Naive thymus-derived CD4-positive, alpha-beta T cell (primary cell): ENCODE data around the gene PROB1. TPM values are rescaled to one million over a fixed set of nuclear protein-coding genes. Genes with fewer than 3 reads are reported as not detected.

Experiments used
- ATAC-seq: fragments of 150-1000 bp; cut with Tn5 transposase; 2 replicates; pipeline ENCODE4 v1.10.0; 2021; ENCODE audit warnings: mild to moderate bottlenecking, moderate library complexity
- CTCF ChIA-PET: fragments of 350-600 bp; sonication (Branson Sonifier 250); formaldehyde crosslinking; loops from one replicate; lab custom pipeline; 2021; ENCODE audit warnings: antibody characterized with exemption; lab: Charles Lee
- POLR2A ChIA-PET: fragments of 350-600 bp; sonication (Branson Sonifier 250); formaldehyde crosslinking; loops from one replicate; lab custom pipeline; 2021; ENCODE audit warnings: antibody characterized with exemption, inconsistent platforms; lab: Charles Lee
- DNase-seq, 9 donors: peaks; one replicate each; pipeline versions ENCODE4 v3.0.0 to v3.0.0-alpha.2; 2020 to 2022; ENCODE audit warnings: mixed read lengths in 1 of 9
- H3K27ac ChIP-seq: one replicate; pipeline ENCODE4 v1.7.0; 2013; ENCODE audit warnings: mild to moderate bottlenecking, low read depth, low read length, moderate library complexity
- H3K27me3 ChIP-seq, 2 donors: one replicate each; pipeline ENCODE4 v1.7.0; 2013; ENCODE audit warnings: low read length in 2 of 2, mild to moderate bottlenecking in 2 of 2, moderate library complexity in 2 of 2; ENCODE audit not compliant: control insufficient read depth in 2 of 2, insufficient read depth in 2 of 2
- H3K36me3 ChIP-seq, 3 experiments: 1 replicate in 2 of 3; 2 replicates in 1 of 3; pipeline ENCODE4 v1.7.0; 2013; ENCODE audit warnings: low read length in 3 of 3, mild to moderate bottlenecking in 3 of 3, moderate library complexity in 1 of 3; ENCODE audit not compliant: insufficient read depth in 3 of 3, control insufficient read depth in 2 of 3
- H3K4me1 ChIP-seq, 2 donors: one replicate each; pipeline ENCODE4 v1.7.0; 2013; ENCODE audit warnings: low read length in 2 of 2, mild to moderate bottlenecking in 2 of 2, moderate library complexity in 1 of 2; ENCODE audit not compliant: control insufficient read depth in 2 of 2, insufficient read depth in 2 of 2
- H3K4me3 ChIP-seq: 2 replicates; pipeline ENCODE4 v1.7.0; 2013; ENCODE audit warnings: mild to moderate bottlenecking, low read length
- H3K9me3 ChIP-seq, 3 experiments: 1 replicate in 2 of 3; 2 replicates in 1 of 3; pipeline ENCODE4 v1.7.0; 2013; ENCODE audit warnings: low read length in 3 of 3; ENCODE audit not compliant: control insufficient read depth in 2 of 3
- H3K27ac Mint-ChIP-seq, 9 donors: one replicate each; pipeline ENCODE4 v1.8.0; 2020 to 2022; ENCODE audit warnings: mixed read lengths in 9 of 9, mild to moderate bottlenecking in 8 of 9, moderate library complexity in 5 of 9, inconsistent platforms in 2 of 9
- H3K27me3 Mint-ChIP-seq, 5 donors: one replicate each; pipeline ENCODE4 v1.8.0; 2021 to 2022; ENCODE audit warnings: mixed read lengths in 5 of 5, mild to moderate bottlenecking in 1 of 5
- H3K36me3 Mint-ChIP-seq, 5 donors: one replicate each; pipeline ENCODE4 v1.8.0; 2020 to 2022; ENCODE audit warnings: mixed read lengths in 5 of 5, mild to moderate bottlenecking in 3 of 5, inconsistent platforms in 1 of 5
- H3K4me1 Mint-ChIP-seq, 7 donors: one replicate each; pipeline ENCODE4 v1.8.0; 2020 to 2022; ENCODE audit warnings: mixed read lengths in 7 of 7, mild to moderate bottlenecking in 3 of 7, inconsistent platforms in 1 of 7
- H3K4me3 Mint-ChIP-seq, 10 donors: one replicate each; pipeline ENCODE4 v1.8.0; 2020 to 2022; ENCODE audit warnings: mild to moderate bottlenecking in 10 of 10, mixed read lengths in 10 of 10, moderate library complexity in 6 of 10, inconsistent platforms in 2 of 10
- H3K9me3 Mint-ChIP-seq, 11 donors: one replicate each; pipeline ENCODE4 v1.8.0; 2020 to 2022; ENCODE audit warnings: mixed read lengths in 11 of 11, mild to moderate bottlenecking in 4 of 11, inconsistent platforms in 1 of 11, moderate library complexity in 1 of 11
- intact Hi-C, 2 donors: fragments of 100-400 bp; cut with micrococcal nuclease; formaldehyde crosslinking; loops; one replicate each; pipeline ENCODE4 v1.15.1; 2023
- polyA plus RNA-seq, 2 donors: library from polyadenylated mRNA; unstranded; fragments of 300-500 nt; fragmentation: Illumina TruSeq; gene quantifications; one replicate each; pipeline ENCODE4 v1.2.3, GENCODE V29; 2021
- total RNA-seq, 6 experiments: library from RNA in 5 of 6; stranded (reverse) in 5 of 6; gene quantifications; 1 replicate in 5 of 6; 2 replicates in 1 of 6; pipeline ENCODE4 v1.2.3 and lab custom pipeline; 2021 to 2026

PROB1 gene
- total and polyA plus RNA-seq, 7 experiments from 2014 or later = 0.26 to 4.9 (median 0.86) TPM; not detected in 1

DNA sequence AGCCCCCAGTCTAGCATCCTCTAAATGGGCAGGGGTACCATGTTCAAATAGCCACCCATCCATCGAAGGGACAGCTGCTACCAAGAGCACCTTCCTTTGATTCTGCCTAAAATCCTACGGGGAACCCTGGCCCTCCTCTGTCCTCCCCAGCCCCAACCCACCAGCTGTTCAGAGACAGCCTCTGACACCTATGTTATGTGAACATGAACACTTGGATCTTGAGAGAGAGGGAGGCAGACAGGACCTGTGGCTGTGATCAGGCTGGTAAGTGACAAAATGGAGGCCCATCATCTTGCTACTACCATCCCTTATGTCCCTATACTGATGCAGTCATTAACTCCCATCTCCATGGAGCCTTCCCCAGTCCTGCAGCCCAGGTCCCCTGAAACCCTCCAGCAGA lies 20.0 kb downstream of the PROB1 start:
- Histone ChIP-seq H3K27ac (no peak overlapping the region), H3K4me1 (no peaks in the 10 kb centered on the region), H3K4me3 (no peak overlapping the region), H3K9me3 (no peaks in the 10 kb centered on the region), H3K27me3 (no peaks in the 10 kb centered on the region), H3K36me3 (peaks cover 0 to 19% (median 4%) of the 10 kb centered on the region in 3 experiments)
- Mint-ChIP-seq H3K36me3 (peaks cover 0 to 22% (median 19%) of the 10 kb centered on the region in 5 donors), H3K4me1 (peaks cover 0 to 24% (median 0%) of the 10 kb centered on the region in 7 donors), H3K4me3 (no peak overlapping the region), H3K27me3 (no peaks in the 10 kb centered on the region), H3K9me3 (no peaks in the 10 kb centered on the region), H3K27ac (peak overlapping the region in 2 of 9 donors; percentile 10 to 56)
- CTCF ChIA-PET = interaction anchor here (0.9 kb wide), 1 partner anchor 20 kb away, joined by 3 read pairs; no protein-coding TSS in a partner anchor
- DNase-seq = peak in 1 of 9 donors; percentile 13
- intact Hi-C loops = no loop called here
- POLR2A ChIA-PET = interaction anchor here (0.9 kb wide), 1 partner anchor 10 kb away, joined by 4 read pairs; no protein-coding TSS in a partner anchor
- no peak for ATAC-seq

DNA sequence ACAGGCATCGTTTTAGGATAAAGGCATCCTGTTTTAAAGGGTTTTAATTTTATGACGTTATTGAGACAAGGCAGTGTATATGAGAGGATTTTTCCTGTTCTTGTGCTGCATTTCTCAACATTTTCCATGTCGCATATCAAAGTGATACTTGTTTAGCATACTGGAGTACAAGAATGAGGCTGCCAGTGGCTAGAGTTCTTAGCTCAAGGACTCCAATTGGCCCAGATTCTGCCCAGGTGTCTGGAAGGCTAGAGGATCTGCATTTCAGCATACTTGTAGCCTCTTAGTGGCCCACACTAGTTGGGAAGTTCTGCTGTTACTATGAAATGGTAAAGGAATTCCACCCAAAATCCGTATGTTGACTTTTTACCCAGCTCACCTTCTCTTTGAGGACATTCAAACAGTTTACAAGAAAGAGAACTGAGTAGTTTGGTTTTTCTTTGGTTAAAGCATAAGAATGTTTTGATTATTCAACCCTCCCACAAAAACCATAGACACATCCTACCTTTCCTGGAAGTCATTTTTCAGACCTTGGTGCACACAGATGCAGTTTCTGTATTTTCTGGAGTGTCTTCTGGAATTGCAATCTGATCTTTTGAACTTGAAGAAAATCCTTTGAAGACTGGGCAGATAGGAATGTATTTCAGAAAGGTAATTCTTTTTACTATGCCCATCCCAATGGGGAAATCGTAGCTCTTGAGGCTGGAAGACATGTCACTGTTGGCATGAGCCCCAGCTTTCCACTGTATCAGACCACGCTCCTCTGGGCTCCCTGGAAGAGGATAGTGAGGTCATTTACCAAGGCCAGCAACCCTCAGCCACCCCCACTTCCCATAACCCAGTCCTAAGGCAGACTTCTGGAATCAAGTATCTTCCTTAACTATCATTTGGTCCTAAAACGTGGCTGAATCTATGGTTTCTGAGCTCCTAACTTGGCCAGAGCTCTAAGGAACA lies 23.1 kb downstream of the PROB1 start:
- Mint-ChIP-seq H3K4me1 (peaks cover 0 to 17% (median 0%) of the 10 kb centered on the region in 7 donors), H3K27me3 (no peaks in the 10 kb centered on the region), H3K36me3 (peaks cover 0 to 24% (median 17%) of the 10 kb centered on the region in 5 donors), H3K9me3 (no peaks in the 10 kb centered on the region), H3K4me3 (peak overlapping the region in 1 of 10 donors; percentile 44), H3K27ac (peak overlapping the region in 3 of 9 donors; percentile 30 to 59 (median 54))
- H3K27ac ChIP-seq = no peak overlapping the region
- no peaks in the 10 kb centered on the region for H3K4me1 ChIP-seq
- H3K27me3 ChIP-seq = no peaks in the 10 kb centered on the region
- ChIA-PET POLR2A (no interaction called here), CTCF (no interaction called here)
- no peak for DNase-seq
- peaks cover 0 to 33% (median 4%) of the 10 kb centered on the region in 3 experiments for H3K36me3 ChIP-seq
- H3K4me3 ChIP-seq = no peak overlapping the region
- ATAC-seq = no peak
- intact Hi-C loops = no loop called here
- H3K9me3 ChIP-seq = no peaks in the 10 kb centered on the region

DNA sequence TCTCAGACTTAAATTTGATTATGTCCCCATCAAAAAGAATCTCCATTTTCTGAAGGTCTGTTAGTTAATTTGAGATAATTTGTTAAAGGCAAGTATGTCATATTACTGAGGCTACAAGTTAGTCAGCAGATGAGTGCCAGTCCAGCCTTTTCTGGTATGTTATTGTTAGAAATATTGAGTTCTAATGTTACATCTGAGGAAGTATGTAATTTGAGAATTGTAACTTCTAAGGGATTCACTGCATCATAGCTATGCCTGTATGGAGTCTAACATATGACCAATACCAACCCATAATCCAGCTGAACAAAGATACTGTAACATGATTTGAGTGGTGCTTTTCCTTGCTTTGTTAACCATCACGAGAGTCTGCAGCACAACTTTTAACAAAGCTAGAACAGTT lies 25.7 kb downstream of the PROB1 start:
- Histone ChIP-seq H3K36me3 (peaks cover 0 to 56% (median 15%) of the 10 kb centered on the region in 3 experiments), H3K27me3 (no peaks in the 10 kb centered on the region), H3K27ac (no peak overlapping the region), H3K9me3 (no peaks in the 10 kb centered on the region), H3K4me1 (no peaks in the 10 kb centered on the region), H3K4me3 (no peak overlapping the region)
- ChIA-PET CTCF (no interaction called here), POLR2A (no interaction called here)
- intact Hi-C loops = no loop called here
- Mint-ChIP-seq H3K4me3 (no peak overlapping the region), H3K27ac (peak overlapping the region in 1 of 9 donors; percentile 5), H3K4me1 (peaks cover 0 to 15% (median 0%) of the 10 kb centered on the region in 7 donors), H3K36me3 (peaks cover 0 to 34% (median 22%) of the 10 kb centered on the region in 5 donors), H3K27me3 (no peaks in the 10 kb centered on the region), H3K9me3 (peaks cover 0 to 2% (median 0%) of the 10 kb centered on the region in 11 donors)
- no peak for ATAC-seq
- no peak for DNase-seq

DNA sequence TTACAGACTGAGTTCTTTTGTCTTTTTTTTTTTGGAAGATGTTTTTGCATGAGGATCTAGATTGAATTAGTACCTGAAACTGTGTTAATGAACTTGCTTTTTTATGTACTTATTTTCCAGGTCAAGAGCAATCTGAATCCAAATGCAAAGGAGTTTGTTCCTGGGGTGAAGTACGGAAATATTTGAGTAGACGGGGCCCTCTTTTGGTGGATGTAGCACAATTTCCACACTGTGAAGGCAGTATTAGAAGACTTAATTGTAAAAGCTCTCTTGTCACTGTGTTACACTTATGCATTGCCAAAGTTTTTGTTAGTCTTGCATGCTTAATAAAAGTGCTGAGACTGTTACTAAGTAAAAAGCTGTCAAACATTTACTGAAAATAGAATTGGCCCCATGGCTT lies 26.3 kb downstream of the PROB1 start:
- CTCF ChIA-PET = interaction anchor here (0.6 to 0.7 kb wide), 3 partner anchors 168 to 727 kb away, joined by 3 to 4 read pairs (median 4); no protein-coding TSS in a partner anchor
- peaks cover 4 to 60% (median 20%) of the 10 kb centered on the region in 3 experiments for H3K36me3 ChIP-seq
- H3K4me1 Mint-ChIP-seq = peaks cover 0 to 15% (median 0%) of the 10 kb centered on the region in 7 donors

DNA sequence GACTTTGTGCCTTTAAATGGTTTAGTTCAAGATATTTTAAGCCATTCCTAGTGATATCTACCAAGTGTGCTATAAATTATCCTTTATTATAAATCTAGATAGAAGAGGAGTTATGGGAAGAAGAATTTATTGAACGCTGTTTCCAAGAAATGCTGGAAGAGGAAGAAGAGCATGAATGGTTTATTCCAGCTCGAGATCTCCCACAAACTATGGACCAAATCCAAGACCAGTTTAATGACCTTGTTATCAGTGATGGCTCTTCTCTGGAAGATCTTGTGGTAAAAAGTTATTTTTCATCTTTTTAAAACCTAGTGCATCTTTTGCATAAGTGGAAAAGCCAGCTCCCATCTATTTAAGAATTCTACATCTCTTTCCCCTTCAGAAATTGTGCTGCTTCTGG lies 30.4 kb downstream of the PROB1 start:
- Histone ChIP-seq H3K4me3 (no peak overlapping the region), H3K9me3 (no peaks in the 10 kb centered on the region), H3K27ac (no peak overlapping the region), H3K27me3 (no peaks in the 10 kb centered on the region), H3K4me1 (no peaks in the 10 kb centered on the region), H3K36me3 (peaks cover 7 to 48% (median 20%) of the 10 kb centered on the region in 3 experiments)
- peaks cover 4 to 15% (median 9%) of the 10 kb centered on the region in 7 donors for H3K4me1 Mint-ChIP-seq
- intact Hi-C loops = no loop called here
- H3K27me3 Mint-ChIP-seq = no peaks in the 10 kb centered on the region
- DNase-seq (no peak), ATAC-seq (no peak)
- no peak overlapping the region for H3K4me3 Mint-ChIP-seq
- H3K27ac Mint-ChIP-seq = peak overlapping the region in 1 of 9 donors; percentile 25
- peaks cover 0 to 2% (median 0%) of the 10 kb centered on the region in 11 donors for H3K9me3 Mint-ChIP-seq
- peaks cover 4 to 40% (median 21%) of the 10 kb centered on the region in 5 donors for H3K36me3 Mint-ChIP-seq
- POLR2A ChIA-PET = no interaction called here
- CTCF ChIA-PET = no interaction called here

More for the DNA sequence above, 26.3 kb downstream of the PROB1 start:
- H3K4me1 ChIP-seq = no peaks in the 10 kb centered on the region
- no peak overlapping the region for H3K27ac ChIP-seq
- peaks cover 4 to 39% (median 25%) of the 10 kb centered on the region in 5 donors for H3K36me3 Mint-ChIP-seq
- intact Hi-C loops = loop anchor here in 1 of 2 donors (1.0 kb wide), 1 partner anchor 80 kb away; no protein-coding TSS in a partner anchor
- H3K9me3 ChIP-seq = no peaks in the 10 kb centered on the region
- no peaks in the 10 kb centered on the region for H3K27me3 ChIP-seq
- DNase-seq (no peak), ATAC-seq (no peak)
- H3K9me3 Mint-ChIP-seq = peaks cover 0 to 2% (median 0%) of the 10 kb centered on the region in 11 donors
- no peak overlapping the region for H3K4me3 Mint-ChIP-seq
- POLR2A ChIA-PET = no interaction called here
- H3K27ac Mint-ChIP-seq = peak overlapping the region in 3 of 9 donors; percentile 5 to 63 (median 14)
- no peak overlapping the region for H3K4me3 ChIP-seq
- H3K27me3 Mint-ChIP-seq = no peaks in the 10 kb centered on the region

DNA sequence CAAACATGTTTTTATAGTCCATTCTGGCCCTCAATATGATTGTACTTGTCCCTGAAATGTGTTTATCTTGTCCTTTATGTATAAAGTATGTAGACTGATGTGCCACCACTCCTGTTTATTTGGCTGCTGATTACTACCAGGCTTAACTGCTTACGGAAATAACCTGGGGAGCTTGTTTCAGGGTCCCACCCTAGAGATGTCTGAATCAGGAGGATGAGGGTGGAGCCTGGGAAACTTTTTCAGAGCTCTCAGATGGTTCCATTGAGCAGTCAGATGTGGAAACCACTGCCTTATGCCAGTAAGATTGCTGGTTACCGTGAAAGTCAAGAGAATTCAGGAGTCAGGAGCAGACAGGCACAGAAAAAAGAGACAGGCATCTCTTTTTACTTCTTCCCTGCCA lies 31.0 kb downstream of the PROB1 start:
- Histone ChIP-seq H3K27ac (no peak overlapping the region), H3K27me3 (no peaks in the 10 kb centered on the region), H3K36me3 (peaks cover 7 to 43% (median 20%) of the 10 kb centered on the region in 3 experiments), H3K4me3 (no peak overlapping the region), H3K4me1 (no peaks in the 10 kb centered on the region), H3K9me3 (no peaks in the 10 kb centered on the region)
- Mint-ChIP-seq H3K4me1 (peaks cover 4 to 15% (median 10%) of the 10 kb centered on the region in 7 donors), H3K9me3 (peaks cover 0 to 2% (median 0%) of the 10 kb centered on the region in 11 donors), H3K27me3 (no peaks in the 10 kb centered on the region), H3K36me3 (peaks cover 4 to 39% (median 21%) of the 10 kb centered on the region in 5 donors), H3K4me3 (no peak overlapping the region), H3K27ac (no peak overlapping the region)
- CTCF ChIA-PET = interaction anchor here (0.5 kb wide), 1 partner anchor 17 kb away, joined by 5 read pairs; no protein-coding TSS in a partner anchor
- DNase-seq (no peak), ATAC-seq (no peak)
- intact Hi-C loops = no loop called here
- POLR2A ChIA-PET = no interaction called here
